Smooth muscle cell of the brain vasculature (primary cell): ENCODE measurements around the gene TAS1R1.
"Not testable (repeated sequence)": the region's sequence is repeated elsewhere in the genome, so short reads cannot be mapped to it uniquely, and the experiment has no call there.

ENCODE experiments used
- DNase-seq: peaks from one replicate; pipeline ENCODE4 v3.0.0-alpha.2; 2012; ENCODE audit warnings: low read depth, low spot score

Gene TAS1R1

GRCh38 chr1:6588893-6589520 lies 33.9 kb downstream of the TAS1R1 start:
- no peak for DNase-seq

- no peak for DNase-seq
Measured at GRCh38 chr1:6590046-6590445, 34.9 kb downstream of the TAS1R1 start.

GRCh38 chr1:6591222-6591621 lies 36.1 kb downstream of the TAS1R1 start:
- no peak for DNase-seq

- no peak for DNase-seq
Measured at GRCh38 chr1:6591644-6592043, 36.5 kb downstream of the TAS1R1 start.

GRCh38 chr1:6592441-6592840 lies 37.3 kb downstream of the TAS1R1 start:
- DNase-seq = no peak

GRCh38 chr1:6592865-6593593 lies 37.9 kb downstream of the TAS1R1 start:
- no peak for DNase-seq

- DNase-seq = no peak
Measured at GRCh38 chr1:6593810-6594209, 38.7 kb downstream of the TAS1R1 start.

GRCh38 chr1:6594977-6595740 lies 40.1 kb downstream of the TAS1R1 start:
- DNase-seq = no peak

GRCh38 chr1:6596351-6596750 lies 41.2 kb downstream of the TAS1R1 start:
- DNase-seq = no peak

GRCh38 chr1:6596886-6597776 lies 42.0 kb downstream of the TAS1R1 start:
- no peak for DNase-seq

- no peak for DNase-seq
Measured at GRCh38 chr1:6597777-6598131, 42.6 kb downstream of the TAS1R1 start.

- DNase-seq = no peak
Measured at GRCh38 chr1:6599141-6599975, 44.3 kb downstream of the TAS1R1 start.

- DNase-seq = not testable (repeated sequence)
Measured at GRCh38 chr1:6599991-6600390, 44.9 kb downstream of the TAS1R1 start.

- DNase-seq = no peak
Measured at GRCh38 chr1:6600410-6601048, 45.4 kb downstream of the TAS1R1 start.

- no peak for DNase-seq
Measured at GRCh38 chr1:6601049-6601922, 46.2 kb downstream of the TAS1R1 start.

- no peak for DNase-seq
Measured at GRCh38 chr1:6601923-6602668, 47.0 kb downstream of the TAS1R1 start.

GRCh38 chr1:6602669-6603237 lies 47.6 kb downstream of the TAS1R1 start, which contains the start of gene KLHL21:
Gene KLHL21, minus strand, starts transcription at chr1:6602869. Its CDS starts 52 bp downstream, at chr1:6602817.
- DNase-seq = no peak

- no peak for DNase-seq
Measured at GRCh38 chr1:6603238-6603914, 48.3 kb downstream of the TAS1R1 start.
